ENCODE data around the gene ARHGEF18.

Gene ARHGEF18

DNA sequence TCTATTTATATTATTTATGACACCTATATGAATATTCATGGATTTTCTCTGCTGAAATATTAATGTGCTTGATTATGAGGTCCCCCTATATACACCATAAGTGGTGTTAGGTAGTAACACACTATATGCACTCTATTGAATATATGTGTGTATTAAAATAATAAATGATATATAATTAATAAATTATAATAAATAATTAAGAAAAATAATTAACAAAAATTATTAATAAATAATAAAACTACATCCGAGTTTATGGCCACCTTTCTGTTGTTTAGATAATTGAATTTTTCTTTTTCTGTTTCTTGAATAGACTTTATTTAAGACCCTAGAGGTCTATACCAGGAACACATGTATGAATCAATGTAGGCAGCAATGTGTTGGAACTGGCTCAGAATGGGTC is 20.9 kb upstream of the ARHGEF18 start:
- 50% methylated on average over 1 of the region's 1 CpG; no CpG with 5 or more reads in 1 of the 2 experiments for WGBS, 2 experiments
- H3K27ac ChIP-seq (ENCODE audit: insufficient read depth, low read depth, low read length, poor library complexity, severe bottlenecking) = no peak overlapping the region
- H3K4me3 ChIP-seq (ENCODE audit: insufficient read depth, low read depth, low read length) = no peak overlapping the region
- no peaks in the 10 kb centered on the region for H3K36me3 ChIP-seq (ENCODE audit: control insufficient read depth, insufficient read depth, low read length)
- no peaks in the 10 kb centered on the region for H3K9me3 ChIP-seq (ENCODE audit: control insufficient read depth, low read length)
- no peaks in the 10 kb centered on the region for H3K4me1 ChIP-seq (ENCODE audit: control insufficient read depth, insufficient read depth, low read length)
- H3K27me3 ChIP-seq (ENCODE audit: control insufficient read depth, insufficient read depth, low read length, poor library complexity, severe bottlenecking) = no peaks in the 10 kb centered on the region

DNA sequence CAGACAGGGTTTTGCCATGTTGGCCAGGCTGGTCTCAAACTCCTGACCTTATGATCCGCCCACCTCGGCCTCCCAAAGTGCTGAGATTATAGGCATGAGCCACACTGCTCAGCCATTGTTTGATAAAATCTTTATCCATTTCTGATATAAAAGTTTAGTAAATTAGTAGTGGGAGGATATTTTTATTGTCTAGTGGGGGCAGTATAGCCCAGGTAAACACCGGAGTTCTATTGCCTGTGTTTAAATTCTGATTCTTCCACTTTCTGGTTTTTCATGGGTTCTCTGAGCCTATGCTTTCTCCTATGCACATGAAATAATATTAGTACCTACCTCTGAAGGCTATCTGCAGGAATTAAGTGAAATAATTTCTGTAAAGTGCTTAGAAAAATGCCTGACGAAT is 20.1 kb upstream of the ARHGEF18 start:
- Histone ChIP-seq H3K4me3 (ENCODE audit: insufficient read depth, low read depth, low read length) (no peak overlapping the region), H3K4me1 (ENCODE audit: control insufficient read depth, insufficient read depth, low read length) (no peaks in the 10 kb centered on the region), H3K27me3 (ENCODE audit: control insufficient read depth, insufficient read depth, low read length, poor library complexity, severe bottlenecking) (no peaks in the 10 kb centered on the region), H3K27ac (ENCODE audit: insufficient read depth, low read depth, low read length, poor library complexity, severe bottlenecking) (no peak overlapping the region), H3K9me3 (ENCODE audit: control insufficient read depth, low read length) (no peaks in the 10 kb centered on the region), H3K36me3 (ENCODE audit: control insufficient read depth, insufficient read depth, low read length) (no peaks in the 10 kb centered on the region)
- 95 to 96% methylated on average over 4 of the region's 4 CpGs for WGBS, 2 experiments

DNA sequence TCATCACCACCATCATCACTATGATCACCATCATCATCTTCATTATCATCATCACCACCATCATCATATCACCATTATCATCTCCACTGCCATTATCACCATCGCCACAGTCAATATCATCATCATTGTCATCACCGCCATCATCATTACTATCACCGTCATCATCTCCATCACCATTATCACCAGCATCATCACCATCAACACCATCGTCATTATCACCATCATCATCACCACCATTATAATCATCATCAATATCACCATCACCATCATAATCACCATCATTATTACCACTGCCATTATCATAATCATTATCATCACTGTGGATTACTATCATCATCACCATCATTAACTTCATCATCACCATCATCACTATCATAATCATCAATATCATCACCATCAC is 17.3 kb upstream of the ARHGEF18 start:
- no peaks in the 10 kb centered on the region for H3K4me1 ChIP-seq (ENCODE audit: control insufficient read depth, insufficient read depth, low read length)
- H3K27ac ChIP-seq (ENCODE audit: insufficient read depth, low read depth, low read length, poor library complexity, severe bottlenecking) = no peak overlapping the region
- H3K27me3 ChIP-seq (ENCODE audit: control insufficient read depth, insufficient read depth, low read length, poor library complexity, severe bottlenecking) = no peaks in the 10 kb centered on the region
- H3K9me3 ChIP-seq (ENCODE audit: control insufficient read depth, low read length) = no peaks in the 10 kb centered on the region
- 87 to 90% methylated on average over 4 of the region's 4 CpGs for WGBS, 2 experiments
- no peak overlapping the region for H3K4me3 ChIP-seq (ENCODE audit: insufficient read depth, low read depth, low read length)
- no peaks in the 10 kb centered on the region for H3K36me3 ChIP-seq (ENCODE audit: control insufficient read depth, insufficient read depth, low read length)

DNA sequence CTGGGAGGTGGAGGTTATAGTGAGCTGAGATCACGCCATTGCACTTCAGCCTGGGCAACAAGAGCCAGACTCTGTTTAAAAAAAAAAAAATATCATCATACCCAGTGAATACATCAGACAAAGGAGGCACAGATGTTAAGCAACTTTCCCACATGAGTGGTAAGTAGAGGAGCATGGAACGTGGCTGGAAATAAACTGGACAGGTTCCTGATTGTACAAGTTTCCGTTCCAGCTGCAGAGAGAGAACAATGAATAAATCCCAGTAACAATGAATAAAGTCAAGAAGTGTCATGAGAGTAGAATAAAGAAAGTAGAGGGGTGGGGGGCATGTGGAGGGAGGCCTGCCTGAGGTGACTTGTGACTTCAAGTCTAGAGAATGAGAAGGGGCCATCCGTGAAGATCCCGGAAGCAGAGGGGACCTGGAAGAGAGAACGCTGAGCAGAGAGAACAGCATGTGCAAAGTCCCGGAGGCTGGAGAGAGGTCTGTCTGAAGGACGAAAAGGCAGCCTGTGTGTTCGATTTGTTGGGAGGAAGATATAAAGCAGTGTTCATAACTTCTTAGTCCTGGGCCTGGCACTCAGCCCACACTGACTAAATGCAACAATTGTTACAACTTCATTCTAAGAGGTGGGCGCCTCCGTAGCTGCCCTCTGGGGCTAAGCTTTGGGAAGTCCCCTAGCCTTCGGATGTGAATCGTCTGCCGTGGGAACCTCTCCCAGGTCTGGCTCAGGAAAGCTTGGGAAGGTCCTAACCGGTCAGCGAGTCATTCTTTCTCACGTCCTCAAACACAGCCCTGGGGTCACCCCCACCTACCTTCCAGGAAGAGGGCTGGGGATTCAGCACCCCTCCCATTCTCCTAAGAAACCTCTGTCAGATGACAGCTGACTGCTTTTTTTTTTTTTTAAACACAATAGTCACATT is 15.3 kb upstream of the ARHGEF18 start:
- Histone ChIP-seq H3K9me3 (ENCODE audit: control insufficient read depth, low read length) (no peaks in the 10 kb centered on the region), H3K4me1 (ENCODE audit: control insufficient read depth, insufficient read depth, low read length) (no peaks in the 10 kb centered on the region), H3K36me3 (ENCODE audit: control insufficient read depth, insufficient read depth, low read length) (no peaks in the 10 kb centered on the region), H3K27me3 (ENCODE audit: control insufficient read depth, insufficient read depth, low read length, poor library complexity, severe bottlenecking) (no peaks in the 10 kb centered on the region), H3K4me3 (ENCODE audit: insufficient read depth, low read depth, low read length) (no peak overlapping the region), H3K27ac (ENCODE audit: insufficient read depth, low read depth, low read length, poor library complexity, severe bottlenecking) (no peak overlapping the region)
- WGBS, 2 experiments = 86 to 88% methylated on average over 16 to 17 of the region's 17 CpGs

DNA sequence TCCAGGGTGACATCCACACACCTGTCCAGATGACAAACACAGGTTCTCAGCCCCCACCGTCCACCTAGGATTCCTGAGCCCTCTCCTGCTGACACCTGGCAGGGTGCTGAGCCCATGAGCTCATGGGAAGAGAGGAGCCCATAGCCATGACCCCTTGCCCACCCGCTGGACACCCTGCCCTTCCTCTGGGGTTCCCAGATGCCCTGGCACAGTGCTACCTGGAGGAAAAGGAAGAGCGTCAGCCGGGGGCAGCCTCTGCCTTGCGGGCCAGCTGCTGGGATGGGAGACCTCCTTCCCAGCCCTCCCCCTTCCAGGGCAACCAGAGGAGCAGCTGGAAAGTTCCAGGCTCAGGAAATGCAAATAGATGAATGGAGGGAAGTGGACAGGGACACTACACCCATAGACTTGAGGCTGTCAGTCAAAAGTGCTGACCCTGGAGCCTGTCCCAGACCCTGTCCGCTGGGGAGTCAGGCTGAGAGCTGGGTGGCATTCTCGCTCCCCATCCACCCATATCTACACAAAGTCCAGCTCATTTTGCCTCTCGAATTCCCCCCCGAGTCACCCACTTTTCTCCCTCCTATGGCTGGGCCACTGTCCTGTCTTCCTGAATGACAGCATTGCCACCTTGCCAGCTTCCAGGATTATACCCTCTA is 12.3 kb upstream of the ARHGEF18 start:
- Histone ChIP-seq H3K4me3 (ENCODE audit: insufficient read depth, low read depth, low read length) (no peak overlapping the region), H3K36me3 (ENCODE audit: control insufficient read depth, insufficient read depth, low read length) (no peaks in the 10 kb centered on the region), H3K9me3 (ENCODE audit: control insufficient read depth, low read length) (no peaks in the 10 kb centered on the region), H3K4me1 (ENCODE audit: control insufficient read depth, insufficient read depth, low read length) (no peaks in the 10 kb centered on the region), H3K27me3 (ENCODE audit: control insufficient read depth, insufficient read depth, low read length, poor library complexity, severe bottlenecking) (no peaks in the 10 kb centered on the region), H3K27ac (ENCODE audit: insufficient read depth, low read depth, low read length, poor library complexity, severe bottlenecking) (no peak overlapping the region)
- WGBS, 2 experiments = 84 to 86% methylated on average over 9 of the region's 9 CpGs

DNA sequence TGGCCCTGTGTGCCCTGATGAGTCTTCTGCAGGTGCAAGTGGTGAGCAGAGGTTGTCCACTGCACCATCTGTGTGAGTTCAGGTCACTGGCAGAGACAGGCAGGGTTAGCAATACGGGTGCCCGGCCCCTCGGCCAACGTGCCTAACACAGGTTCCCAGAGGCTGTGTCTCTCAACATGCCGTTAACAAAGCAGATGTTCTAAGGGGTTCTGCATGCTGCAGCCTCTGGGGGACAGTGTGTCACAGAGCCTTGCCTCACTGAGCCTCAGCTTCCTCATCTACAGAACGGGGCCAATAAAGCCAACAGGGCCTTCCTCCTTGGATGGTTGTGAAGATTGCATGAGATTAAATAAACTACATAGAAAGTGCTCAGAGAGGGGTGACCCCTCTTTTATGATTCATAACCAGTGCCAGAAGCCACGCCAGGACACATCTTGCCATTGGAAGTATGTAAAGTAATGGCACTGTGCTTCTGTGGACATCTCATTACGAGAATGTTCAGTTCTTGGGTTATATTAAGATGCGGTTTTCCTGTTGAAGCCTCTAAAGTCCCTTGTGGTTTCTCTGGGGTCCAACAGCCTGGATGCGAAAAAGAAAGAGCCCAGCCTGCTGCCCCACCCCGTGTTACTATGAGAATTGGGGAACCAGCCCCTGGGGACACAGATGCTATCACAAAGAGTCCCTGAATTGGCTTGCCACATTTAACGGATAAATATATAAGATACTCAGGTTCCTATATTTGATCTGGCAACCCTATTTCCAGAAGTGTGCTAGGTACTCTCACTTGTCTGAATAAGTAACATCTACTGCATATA is 11.2 kb upstream of the ARHGEF18 start:
- Histone ChIP-seq H3K27ac (ENCODE audit: insufficient read depth, low read depth, low read length, poor library complexity, severe bottlenecking) (no peak overlapping the region), H3K4me3 (ENCODE audit: insufficient read depth, low read depth, low read length) (no peak overlapping the region), H3K4me1 (ENCODE audit: control insufficient read depth, insufficient read depth, low read length) (no peaks in the 10 kb centered on the region), H3K9me3 (ENCODE audit: control insufficient read depth, low read length) (no peaks in the 10 kb centered on the region), H3K36me3 (ENCODE audit: control insufficient read depth, insufficient read depth, low read length) (no peaks in the 10 kb centered on the region), H3K27me3 (ENCODE audit: control insufficient read depth, insufficient read depth, low read length, poor library complexity, severe bottlenecking) (no peaks in the 10 kb centered on the region)
- WGBS, 2 experiments = 87 to 91% methylated on average over 12 of the region's 12 CpGs

DNA sequence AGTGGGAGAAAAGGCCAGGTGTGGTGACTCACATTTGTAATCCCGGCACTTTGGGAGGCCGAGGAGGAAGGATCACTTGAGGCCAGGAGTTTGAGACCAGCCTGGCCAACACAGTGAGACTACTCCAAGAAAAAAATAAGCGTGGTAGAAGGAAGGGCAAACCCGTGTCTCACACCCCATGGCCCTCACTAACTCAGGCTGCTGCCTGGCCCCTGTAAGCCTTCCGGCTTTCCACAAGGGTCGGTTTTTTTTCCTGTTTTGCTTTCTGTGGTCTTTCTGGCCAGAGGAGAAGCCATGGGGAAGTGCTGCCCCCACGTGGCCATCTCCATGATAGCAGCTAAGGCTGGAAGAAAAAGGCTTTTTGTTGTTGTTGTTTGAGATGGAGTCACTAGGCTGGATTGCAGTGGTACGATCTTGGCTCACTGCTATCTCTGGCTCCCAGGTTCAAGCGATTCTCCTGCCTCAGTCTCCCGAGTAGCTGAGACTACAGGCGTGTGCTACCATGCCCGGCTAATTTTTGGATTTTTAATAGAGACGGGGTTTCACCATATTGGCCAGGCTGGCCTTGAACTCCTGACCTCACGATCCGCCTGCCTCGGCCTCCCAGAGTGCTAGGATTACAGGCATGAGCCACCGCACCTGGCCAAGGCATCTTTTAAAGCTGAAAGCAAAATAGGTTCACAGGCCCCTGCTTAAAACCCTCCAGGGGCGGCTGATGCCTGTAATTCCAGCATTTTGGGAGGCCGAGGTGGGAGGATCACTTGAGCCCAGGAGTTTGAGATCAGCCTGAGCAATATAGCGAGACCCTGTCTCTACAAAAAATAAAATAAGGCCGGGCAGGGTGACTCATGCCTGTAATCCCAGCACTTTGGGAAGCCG is 7.5 kb upstream of the ARHGEF18 start:
- no peaks in the 10 kb centered on the region for H3K36me3 ChIP-seq (ENCODE audit: control insufficient read depth, insufficient read depth, low read length)
- H3K27ac ChIP-seq (ENCODE audit: insufficient read depth, low read depth, low read length, poor library complexity, severe bottlenecking) = no peak overlapping the region
- H3K9me3 ChIP-seq (ENCODE audit: control insufficient read depth, low read length) = no peaks in the 10 kb centered on the region
- WGBS, 2 experiments = 54 to 55% methylated on average over 22 of the region's 22 CpGs
- H3K4me3 ChIP-seq (ENCODE audit: insufficient read depth, low read depth, low read length) = no peak overlapping the region
- no peaks in the 10 kb centered on the region for H3K4me1 ChIP-seq (ENCODE audit: control insufficient read depth, insufficient read depth, low read length)
- no peaks in the 10 kb centered on the region for H3K27me3 ChIP-seq (ENCODE audit: control insufficient read depth, insufficient read depth, low read length, poor library complexity, severe bottlenecking)

DNA sequence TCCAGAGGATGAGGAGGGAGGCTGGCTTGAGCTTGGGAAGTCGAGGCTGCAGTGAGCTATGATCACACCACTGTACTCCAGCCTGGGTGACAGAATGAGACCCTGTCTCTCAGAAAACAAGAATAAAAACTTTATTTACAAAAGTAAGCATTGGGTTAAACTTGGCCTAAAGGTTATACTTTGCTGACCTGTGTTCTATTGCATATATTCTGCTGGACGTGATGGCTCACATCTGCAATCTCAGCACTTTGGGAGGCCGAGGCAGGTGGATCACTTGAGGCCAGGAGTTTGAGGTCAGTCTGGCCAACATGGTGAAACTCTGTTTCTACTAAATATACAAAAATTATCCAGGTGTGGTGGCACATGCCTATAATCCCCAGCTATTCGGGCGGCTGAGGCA is 6.6 kb upstream of the ARHGEF18 start:
- Histone ChIP-seq H3K9me3 (ENCODE audit: control insufficient read depth, low read length) (no peaks in the 10 kb centered on the region), H3K4me1 (ENCODE audit: control insufficient read depth, insufficient read depth, low read length) (no peaks in the 10 kb centered on the region), H3K27ac (ENCODE audit: insufficient read depth, low read depth, low read length, poor library complexity, severe bottlenecking) (no peak overlapping the region), H3K4me3 (ENCODE audit: insufficient read depth, low read depth, low read length) (no peak overlapping the region), H3K36me3 (ENCODE audit: control insufficient read depth, insufficient read depth, low read length) (no peaks in the 10 kb centered on the region), H3K27me3 (ENCODE audit: control insufficient read depth, insufficient read depth, low read length, poor library complexity, severe bottlenecking) (no peaks in the 10 kb centered on the region)
- WGBS, 2 experiments = 87 to 90% methylated on average over 5 of the region's 5 CpGs

DNA sequence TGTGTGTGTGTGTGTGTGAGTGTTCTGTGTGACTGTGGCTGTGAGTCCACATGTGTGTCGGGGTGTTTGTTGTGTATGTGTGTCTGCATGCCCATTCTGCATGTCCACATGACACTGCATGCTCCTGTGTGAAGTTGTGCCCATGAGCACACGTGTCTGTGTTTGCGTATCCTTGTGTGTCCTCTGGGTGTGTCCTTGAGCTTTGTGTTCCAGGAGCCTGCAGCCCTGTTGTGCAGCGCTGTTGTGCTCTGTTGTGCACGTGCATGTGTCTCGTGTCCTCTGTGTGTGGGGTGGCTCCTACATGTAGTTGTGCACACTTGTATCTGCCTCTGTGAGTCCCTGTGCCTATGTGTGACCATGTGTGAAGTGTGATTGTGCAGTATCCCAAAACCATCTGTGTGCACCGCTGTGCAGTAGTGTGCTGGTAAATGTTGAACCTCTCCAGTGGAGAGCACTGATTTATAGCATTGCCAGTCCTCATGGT is 2.2 kb upstream of the ARHGEF18 start:
- 90 to 98% methylated on average over 7 of the region's 7 CpGs for WGBS, 2 experiments
- no peaks in the 10 kb centered on the region for H3K9me3 ChIP-seq (ENCODE audit: control insufficient read depth, low read length)
- H3K27ac ChIP-seq (ENCODE audit: insufficient read depth, low read depth, low read length, poor library complexity, severe bottlenecking) = no peak overlapping the region
- H3K4me1 ChIP-seq (ENCODE audit: control insufficient read depth, insufficient read depth, low read length) = no peaks in the 10 kb centered on the region
- H3K4me3 ChIP-seq (ENCODE audit: insufficient read depth, low read depth, low read length) = no peak overlapping the region
- no peaks in the 10 kb centered on the region for H3K27me3 ChIP-seq (ENCODE audit: control insufficient read depth, insufficient read depth, low read length, poor library complexity, severe bottlenecking)
- no peaks in the 10 kb centered on the region for H3K36me3 ChIP-seq (ENCODE audit: control insufficient read depth, insufficient read depth, low read length)

Measured in ectodermal cell (in vitro differentiated cells).